Liver (tissue), 9 donors: ENCODE measurements around the gene FLOT2. TPM values are rescaled to one million over a fixed set of nuclear protein-coding genes. Genes with fewer than 3 reads are reported as not detected.

Experiments used
- DNase-seq: peaks from one replicate; pipeline ENCODE4 v3.0.0-alpha.2; 2017; ENCODE audit warnings: low spot score
- H3K27ac ChIP-seq, 2 donors: one replicate each; pipeline ENCODE4 v1.7.0; 2013; ENCODE audit warnings: inconsistent platforms in 2 of 2, low read length in 2 of 2, control low read depth in 1 of 2, low read depth in 1 of 2, mild to moderate bottlenecking in 1 of 2
- H3K27me3 ChIP-seq, 4 donors: one replicate each; pipeline versions ENCODE4 v1.6.1 to v1.7.0; 2013; ENCODE audit warnings: low read length in 3 of 4, inconsistent platforms in 1 of 4, mild to moderate bottlenecking in 1 of 4, moderate library complexity in 1 of 4; ENCODE audit not compliant: control insufficient read depth in 4 of 4, insufficient read depth in 4 of 4
- H3K36me3 ChIP-seq, 4 donors: one replicate each; pipeline versions ENCODE4 v1.6.1 to v1.7.0; 2013; ENCODE audit warnings: low read length in 3 of 4, mild to moderate bottlenecking in 3 of 4, low read depth in 1 of 4, moderate library complexity in 1 of 4; ENCODE audit not compliant: control insufficient read depth in 4 of 4, insufficient read depth in 3 of 4
- H3K4me1 ChIP-seq, 4 donors: one replicate each; pipeline versions ENCODE4 v1.6.1 to v1.7.0; 2013; ENCODE audit warnings: low read length in 3 of 4, mild to moderate bottlenecking in 3 of 4, moderate library complexity in 1 of 4; ENCODE audit not compliant: control insufficient read depth in 4 of 4, insufficient read depth in 4 of 4
- H3K4me3 ChIP-seq, 3 donors: one replicate each; pipeline versions ENCODE4 v1.6.1 to v1.7.0; 2013; ENCODE audit warnings: low read length in 3 of 3, control low read depth in 1 of 3, low read depth in 1 of 3, mild to moderate bottlenecking in 1 of 3
- H3K9ac ChIP-seq, 2 donors: one replicate each; pipeline ENCODE4 v1.7.0; 2013; ENCODE audit warnings: low read length in 2 of 2, mild to moderate bottlenecking in 2 of 2, moderate library complexity in 2 of 2, control low read depth in 1 of 2, low read depth in 1 of 2
- H3K9me3 ChIP-seq, 4 donors: one replicate each; pipeline versions ENCODE4 v1.6.1 to v1.7.0; 2013; ENCODE audit warnings: low read length in 3 of 4; ENCODE audit not compliant: control insufficient read depth in 4 of 4
- ATF3 ChIP-seq: IDR thresholded peaks from 2 replicates; pipeline ENCODE4 v1.6.1; 2016; ENCODE audit warnings: antibody characterized with exemption
- EGR1 ChIP-seq, 2 donors: IDR thresholded peaks; 2 replicates each; pipeline ENCODE4 v1.6.1; 2016 to 2018; ENCODE audit warnings: antibody characterized with exemption in 2 of 2, low read depth in 2 of 2
- FOXA1 ChIP-seq: IDR thresholded peaks from 2 replicates; pipeline ENCODE4 v1.6.1; 2016; ENCODE audit warnings: antibody characterized with exemption
- FOXA2 ChIP-seq: IDR thresholded peaks from 2 replicates; pipeline ENCODE4 v1.6.1; 2016; ENCODE audit warnings: antibody characterized with exemption
- GABPA ChIP-seq, 2 donors: IDR thresholded peaks in 1 of 2; conservative IDR thresholded peaks in 1 of 2; 2 replicates each; pipeline ENCODE4 v1.6.1; 2016; ENCODE audit warnings: antibody characterized with exemption in 2 of 2, mild to moderate bottlenecking in 1 of 2, moderate library complexity in 1 of 2
- HNF4G ChIP-seq: IDR thresholded peaks from 2 replicates; pipeline ENCODE4 v1.6.1; 2016; ENCODE audit warnings: antibody characterized with exemption
- JUND ChIP-seq, 2 donors: IDR thresholded peaks; 2 replicates each; pipeline ENCODE4 v1.6.1; 2016; ENCODE audit warnings: antibody characterized with exemption in 2 of 2
- NR2F2 ChIP-seq: IDR thresholded peaks from 2 replicates; pipeline ENCODE4 v1.6.1; 2016; ENCODE audit warnings: antibody characterized with exemption
- RAD21 ChIP-seq, 2 donors: IDR thresholded peaks; 2 replicates each; pipeline ENCODE4 v1.6.1; 2016; ENCODE audit warnings: antibody characterized with exemption in 2 of 2, mild to moderate bottlenecking in 2 of 2
- REST ChIP-seq: IDR thresholded peaks from 2 replicates; pipeline ENCODE4 v1.6.1; 2016; ENCODE audit warnings: antibody characterized with exemption, mild to moderate bottlenecking
- RXRA ChIP-seq, 2 donors: IDR thresholded peaks; 2 replicates each; pipeline ENCODE4 v1.6.1; 2017 to 2018; ENCODE audit warnings: antibody characterized with exemption in 2 of 2, mild to moderate bottlenecking in 1 of 2
- SP1 ChIP-seq: IDR thresholded peaks from 2 replicates; pipeline ENCODE4 v1.6.1; 2018; ENCODE audit warnings: antibody characterized with exemption, mild to moderate bottlenecking
- TAF1 ChIP-seq: conservative IDR thresholded peaks from 2 replicates; pipeline ENCODE4 v1.6.1; 2016; ENCODE audit warnings: antibody characterized with exemption, mild to moderate bottlenecking
- ZBTB33 ChIP-seq: IDR thresholded peaks from 2 replicates; pipeline ENCODE4 v1.6.1; 2016; ENCODE audit warnings: antibody characterized with exemption
- WGBS: extraction: QIAGEN DNeasy Blood & Tissue Kit; methylation state at CpG from one replicate; pipeline ENCODE4 v1.1.7; 2013; 5-methylcytosine and 5-hydroxymethylcytosine counted together
- polyA plus RNA-seq, 2 donors: library from polyadenylated mRNA; stranded (reverse) in 1 of 2; unstranded in 1 of 2; fragments of 200-250 nt in 1 of 2; fragments of >200 nt in 1 of 2; fragmentation: Nextera tagmentation in 1 of 2; extraction: Ambion mirVana in 1 of 2; gene quantifications; one replicate each; pipeline versions ENCODE4 v1.2.1 to v1.2.3, GENCODE V29; 2013 to 2015
- total RNA-seq, 2 donors: library from RNA; depleted of rRNA; stranded (reverse); fragments of >200 nt; gene quantifications; one replicate each; pipeline ENCODE4 v1.2.3, GENCODE V29; 2014
- TF ChIP-seq, protein P1 (sequence below): fragments of 150-350 bp; IDR thresholded peaks from 2 replicates; pipeline ENCODE4 v1.5.1; 2017; ENCODE audit warnings: improper control_type of control experiment, low read depth, low read length; ENCODE audit not compliant: missing input control
- TF ChIP-seq, protein P2 (sequence below): IDR thresholded peaks from 2 replicates; pipeline ENCODE4 v1.6.1; 2016; ENCODE audit warnings: antibody characterized with exemption
- donor health status: healthy.
- donor health status: healthy.
- donor health status: healthy.
- donor health status: healthy.
- donor health status: healthy.

Gene FLOT2
- total and polyA plus RNA-seq, 4 donors = 61.6 to 100 (median 69.4) TPM

DNA sequence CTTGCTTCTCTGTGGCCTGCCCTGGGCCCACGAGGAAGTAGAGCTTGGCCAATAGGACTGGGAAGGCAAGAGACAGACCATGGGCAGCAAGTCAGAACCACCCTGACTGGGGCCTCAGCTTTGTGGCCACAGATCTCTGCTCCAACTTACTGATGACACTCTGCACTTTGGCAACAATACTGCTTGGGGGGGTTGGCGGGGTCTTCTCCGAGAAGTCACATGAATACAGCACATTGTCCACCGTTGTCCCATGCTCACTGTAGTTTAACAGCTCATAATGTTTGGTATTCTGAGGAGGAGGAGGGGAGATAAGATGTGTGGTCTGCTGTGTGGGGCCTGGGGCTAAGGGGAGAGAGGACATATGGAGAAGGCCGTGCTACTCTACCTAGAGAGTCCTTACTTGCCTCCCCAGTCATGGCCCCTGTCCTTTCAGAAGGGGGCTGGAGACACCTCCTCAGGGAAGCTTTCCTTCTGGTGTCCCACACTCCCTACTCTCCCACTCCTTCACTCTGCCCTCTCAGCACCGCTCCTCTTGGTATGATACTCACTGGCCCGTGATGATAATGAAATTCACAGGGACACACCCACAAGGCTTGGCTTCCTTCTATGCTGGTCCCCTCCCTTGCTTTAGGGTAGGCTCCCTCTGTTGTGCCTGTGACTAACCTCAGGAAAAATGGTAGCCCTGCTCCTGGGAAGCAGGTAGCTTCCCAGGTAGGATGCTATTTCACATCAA lies 9.3 kb upstream of the FLOT2 start:
- peak; percentile 68 for DNase-seq
- peaks cover 8 to 15% (median 11%) of the 10 kb centered on the region in 4 donors for H3K4me1 ChIP-seq
- no peaks in the 10 kb centered on the region for H3K9me3 ChIP-seq
- no peak overlapping the region for H3K27ac ChIP-seq
- H3K9ac ChIP-seq = no peak overlapping the region
- no peak for TF ChIP-seq EGR1 (IDR thresholded peaks at IDR 0.05; ENCODE audit: low read depth in 2 of 2)
- TF ChIP-seq HNF4G = no peak
- no peak for TF ChIP-seq REST
- no peak for TF ChIP-seq TAF1
- TF ChIP-seq FOXA1 = no peak
- TF ChIP-seq RAD21 (IDR thresholded peaks at IDR 0.05) = no peak
- TF ChIP-seq RXRA (IDR thresholded peaks at IDR 0.05) = no peak
- TF ChIP-seq ZBTB33 = no peak
- TF ChIP-seq GABPA (IDR thresholded peaks at IDR 0.05 in 1 of 2, conservative IDR thresholded peaks at IDR 0.05 in 1 of 2) = no peak
- TF ChIP-seq FOXA2 = no peak
- TF ChIP-seq JUND (IDR thresholded peaks at IDR 0.05) = no peak
- TF ChIP-seq SP1 = no peak
- no peak for TF ChIP-seq ATF3
- TF ChIP-seq, protein P1, sequence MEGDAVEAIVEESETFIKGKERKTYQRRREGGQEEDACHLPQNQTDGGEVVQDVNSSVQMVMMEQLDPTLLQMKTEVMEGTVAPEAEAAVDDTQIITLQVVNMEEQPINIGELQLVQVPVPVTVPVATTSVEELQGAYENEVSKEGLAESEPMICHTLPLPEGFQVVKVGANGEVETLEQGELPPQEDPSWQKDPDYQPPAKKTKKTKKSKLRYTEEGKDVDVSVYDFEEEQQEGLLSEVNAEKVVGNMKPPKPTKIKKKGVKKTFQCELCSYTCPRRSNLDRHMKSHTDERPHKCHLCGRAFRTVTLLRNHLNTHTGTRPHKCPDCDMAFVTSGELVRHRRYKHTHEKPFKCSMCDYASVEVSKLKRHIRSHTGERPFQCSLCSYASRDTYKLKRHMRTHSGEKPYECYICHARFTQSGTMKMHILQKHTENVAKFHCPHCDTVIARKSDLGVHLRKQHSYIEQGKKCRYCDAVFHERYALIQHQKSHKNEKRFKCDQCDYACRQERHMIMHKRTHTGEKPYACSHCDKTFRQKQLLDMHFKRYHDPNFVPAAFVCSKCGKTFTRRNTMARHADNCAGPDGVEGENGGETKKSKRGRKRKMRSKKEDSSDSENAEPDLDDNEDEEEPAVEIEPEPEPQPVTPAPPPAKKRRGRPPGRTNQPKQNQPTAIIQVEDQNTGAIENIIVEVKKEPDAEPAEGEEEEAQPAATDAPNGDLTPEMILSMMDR = no peak
- TF ChIP-seq, protein P2, sequence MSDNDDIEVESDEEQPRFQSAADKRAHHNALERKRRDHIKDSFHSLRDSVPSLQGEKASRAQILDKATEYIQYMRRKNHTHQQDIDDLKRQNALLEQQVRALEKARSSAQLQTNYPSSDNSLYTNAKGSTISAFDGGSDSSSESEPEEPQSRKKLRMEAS = no peak
- no peak for TF ChIP-seq NR2F2
- H3K27me3 ChIP-seq = no peaks in the 10 kb centered on the region
- H3K4me3 ChIP-seq = no peak overlapping the region
- peaks cover 18 to 54% (median 37%) of the 10 kb centered on the region in 4 donors for H3K36me3 ChIP-seq
- WGBS = 84% methylated on average over 7 of the region's 7 CpGs
